K562 (cell line): ENCODE data around the gene MAB21L2. TPM values are rescaled to one million over a fixed set of nuclear protein-coding genes. Genes with fewer than 3 reads are reported as not detected.

Experiments
- ATAC-seq: fragments of 200-7000 bp; cut with Tn5 transposase; 3 replicates; pipeline ENCODE4 v1.9.1; 2020; ENCODE audit warnings: moderate library complexity
- BruUV-seq: library from RNA; stranded (reverse); fragments of 400-500 nt; replicated peaks from 2 replicates; lab custom pipeline; 2021; lab: Mats Ljungman, UMichigan
- CTCF ChIA-PET: fragments of 300-600 bp; formaldehyde crosslinking; extraction: SDS; loops from one replicate; lab custom pipeline; 2021; ENCODE audit warnings: low intra/inter-chr PET ratio; lab: Yijun Ruan, JAX
- POLR2A ChIA-PET: fragments of 300-600, 350-650 bp; sonication (Branson Sonifier 250); formaldehyde crosslinking; extraction: SDS; loops from one replicate; lab custom pipeline; 2021; ENCODE audit warnings: antibody characterized with exemption, inconsistent platforms; lab: Yijun Ruan, JAX
- DNase-seq, 4 experiments: peaks; one replicate each; pipeline versions ENCODE4 v3.0.0 to v3.0.0-alpha.2; 2011 to 2018; ENCODE audit warnings: low spot score in 3 of 4, mixed read lengths in 3 of 4; ENCODE audit errors: extremely low read depth in 1 of 4
- FAIRE-seq: peaks from 2 replicates; lab custom pipeline; 2011; peaks lifted over from hg19 to GRCh38; lab: Jason Lieb, UNC
- H2AFZ ChIP-seq: 2 replicates; pipeline ENCODE4 v1.6.0; 2011; ENCODE audit warnings: low read depth, low read length, control low read depth, inconsistent platforms
- H3K27ac ChIP-seq: fragments of 200-600 bp; 3 replicates; pipeline ENCODE4 v1.8.0; 2011; ENCODE audit warnings: low read depth, mild to moderate bottlenecking, control low read depth, inconsistent platforms, low read length, moderate library complexity, mixed read lengths; ENCODE audit errors: extremely low read depth
- H3K27me3 ChIP-seq, 2 experiments: fragments of 300-600 bp in 1 of 2; 2 replicates in 1 of 2; 3 replicates in 1 of 2; pipeline versions ENCODE4 v1.6.0 to v1.8.0; 2011; ENCODE audit warnings: inconsistent platforms in 2 of 2, low read length in 2 of 2, mild to moderate bottlenecking in 1 of 2, mixed read lengths in 1 of 2, moderate library complexity in 1 of 2; ENCODE audit not compliant: control insufficient read depth in 2 of 2, insufficient read depth in 2 of 2
- H3K36me3 ChIP-seq: fragments of 300-600 bp; 3 replicates; pipeline ENCODE4 v1.8.0; 2011; ENCODE audit warnings: mild to moderate bottlenecking, low read length, inconsistent platforms; ENCODE audit not compliant: control insufficient read depth, insufficient read depth
- H3K4me1 ChIP-seq, 2 experiments: fragments of 200-600 bp in 1 of 2; replicated peaks in 1 of 2; 2 replicates in 1 of 2; 3 replicates in 1 of 2; pipeline versions ENCODE4 v1.5.1 to v1.8.0; 2011; ENCODE audit warnings: inconsistent platforms in 2 of 2, low read length in 2 of 2, mild to moderate bottlenecking in 1 of 2, mixed read lengths in 1 of 2, moderate library complexity in 1 of 2; ENCODE audit not compliant: control insufficient read depth in 2 of 2, insufficient read depth in 2 of 2
- H3K4me2 ChIP-seq: 2 replicates; pipeline ENCODE4 v1.6.1; 2011; ENCODE audit warnings: low read length, control low read depth, inconsistent platforms, mixed read lengths; ENCODE audit not compliant: insufficient read depth
- H3K4me3 ChIP-seq: fragments of 200-600 bp; sonication (generic), shearing (Covaris generic); 2 replicates; pipeline ENCODE4 v1.5.1; 2016; ENCODE audit warnings: control low read depth, inconsistent platforms
- H3K79me2 ChIP-seq: fragments of 200-600 bp; 3 replicates; pipeline ENCODE4 v1.8.0; 2011; ENCODE audit warnings: low read length, inconsistent platforms; ENCODE audit not compliant: control insufficient read depth, insufficient read depth
- H3K9ac ChIP-seq, 2 experiments: 2 replicates each; pipeline versions ENCODE4 v1.6.0 to v1.6.1; 2011; ENCODE audit warnings: low read depth in 2 of 2, low read length in 2 of 2, control low read depth in 1 of 2, inconsistent platforms in 1 of 2, mild to moderate bottlenecking in 1 of 2, mixed read lengths in 1 of 2; ENCODE audit not compliant: insufficient read depth in 1 of 2
- H3K9me1 ChIP-seq: one replicate; pipeline ENCODE4 v1.6.0; 2011; ENCODE audit warnings: inconsistent platforms, mild to moderate bottlenecking, low read length, moderate library complexity; ENCODE audit not compliant: control insufficient read depth, insufficient read depth
- H3K9me3 ChIP-seq: replicated peaks from 2 replicates; pipeline ENCODE4 v1.5.1; 2011; ENCODE audit warnings: low read depth, low read length, inconsistent platforms; ENCODE audit not compliant: control insufficient read depth, insufficient read depth
- H4K20me1 ChIP-seq: replicated peaks from 2 replicates; pipeline ENCODE4 v1.6.1; 2011; ENCODE audit warnings: low read length, inconsistent platforms, mixed read lengths; ENCODE audit not compliant: control insufficient read depth, insufficient read depth
- CBX5 ChIP-seq: IDR thresholded peaks from 2 replicates; pipeline ENCODE4 v1.6.1; 2014; ENCODE audit warnings: low read depth, borderline replicate concordance
- CSDE1 ChIP-seq, 2 experiments: fragments of 450-650 bp; IDR thresholded peaks; 2 replicates each; pipeline ENCODE4 v1.6.1; 2016; ENCODE audit warnings: mild to moderate bottlenecking in 1 of 2
- EP400 ChIP-seq: fragments of 450-650 bp; IDR thresholded peaks from 2 replicates; pipeline ENCODE4 v1.6.1; 2017; ENCODE audit warnings: antibody characterized with exemption, mild to moderate bottlenecking, moderate library complexity
- FOXP4 ChIP-seq: sonication (generic); formaldehyde crosslinking; IDR thresholded peaks from 2 replicates; pipeline ENCODE4 v1.8.0; 2022; ENCODE audit warnings: mild to moderate bottlenecking, missing genetic modification reagents, borderline replicate concordance
- MTA2 ChIP-seq: fragments of 450-650 bp; IDR thresholded peaks from 2 replicates; pipeline ENCODE4 v1.6.1; 2016; ENCODE audit warnings: low read depth
- NEUROD1 ChIP-seq: fragments of 150-350 bp; IDR thresholded peaks from 2 replicates; pipeline ENCODE4 v1.6.1; 2014; ENCODE audit warnings: borderline replicate concordance, low read length, low read depth; ENCODE audit not compliant: partially characterized antibody
- NR2C2 ChIP-seq, 2 experiments: fragments of 200-800 bp in 1 of 2; sonication (Bioruptor generic) in 1 of 2; sonication (generic) in 1 of 2; formaldehyde crosslinking in 1 of 2; IDR thresholded peaks; 2 replicates each; pipeline versions ENCODE4 v1.6.1 to v1.8.0; 2016 to 2022; ENCODE audit warnings: mild to moderate bottlenecking in 1 of 2, missing compliant biosample characterization in 1 of 2, missing genetic modification characterization in 1 of 2, missing genetic modification reagents in 1 of 2
- TEAD1 ChIP-seq, 2 experiments: fragments of 450-650 bp in 1 of 2; sonication (generic) in 1 of 2; formaldehyde crosslinking; IDR thresholded peaks; 2 replicates each; pipeline versions ENCODE4 v1.4.0 to v1.8.0; 2020 to 2022; ENCODE audit warnings: mild to moderate bottlenecking in 2 of 2, missing genetic modification reagents in 1 of 2
- ZNF354B ChIP-seq: fragments of 250-450 bp; sonication (Bioruptor Pico); IDR thresholded peaks from 2 replicates; pipeline ENCODE4 v1.4.0; 2020
- WGBS: fragments of 100-300 bp; shearing (Covaris generic); methylation state at CpG from one replicate; pipeline ENCODE4 v1.1.6; 2016; ENCODE audit warnings: low coverage, mixed read lengths; ENCODE audit not compliant: insufficient coverage; ENCODE audit errors: missing lambda C conversion rate; 5-methylcytosine and 5-hydroxymethylcytosine counted together
- in situ Hi-C: fragments of 300-500 bp; cut with MboI; formaldehyde crosslinking; loops from 4 replicates; pipeline ENCODE4 v1.15.0; 2018; ENCODE audit warnings: inconsistent platforms, mixed read lengths
- intact Hi-C: fragments of 100-400 bp; cut with micrococcal nuclease; formaldehyde crosslinking; loops from 2 replicates; pipeline ENCODE4 v1.14.2; 2022
- polyA plus RNA-seq, 8 experiments: library from polyadenylated mRNA; depleted of rRNA in 4 of 8; stranded (reverse) in 5 of 8; unstranded in 3 of 8; fragments of >200 nt; fragmentation: Nextera tagmentation in 2 of 8; fragmentation: Illumina TruSeq in 1 of 8; extraction: Ambion mirVana in 2 of 8; extraction: Trizol in 1 of 8; gene quantifications; 2 replicates each; pipeline versions ENCODE4 v1.2.1 to v1.2.3, GENCODE V29; 2011 to 2014; ENCODE audit warnings: inconsistent platforms in 1 of 8, missing spikeins in 1 of 8
- total RNA-seq, 7 experiments: library from RNA; depleted of rRNA in 6 of 7; stranded (reverse); fragments of >200 nt in 6 of 7; fragmentation: Illumina TruSeq in 2 of 7; extraction: Trizol in 2 of 7; gene quantifications; 2 replicates each; pipeline versions ENCODE4 v1.2.1 to v1.2.3, GENCODE V29; 2011 to 2021; ENCODE audit warnings: low replicate concordance in 1 of 7
- TF ChIP-seq, protein P1 (sequence below): fragments of 250-450 bp; sonication (Bioruptor Pico); IDR thresholded peaks from 2 replicates; pipeline ENCODE4 v1.6.1; 2021; ENCODE audit warnings: mild to moderate bottlenecking
- TF ChIP-seq, protein P2 (sequence below), 2 experiments: fragments of 450-650 bp in 1 of 2; sonication (generic) in 1 of 2; formaldehyde crosslinking in 1 of 2; IDR thresholded peaks in 1 of 2; conservative IDR thresholded peaks in 1 of 2; 2 replicates each; pipeline versions ENCODE4 v1.6.1 to v1.8.1; 2016 to 2023; ENCODE audit warnings: mild to moderate bottlenecking in 2 of 2, moderate library complexity in 2 of 2, inconsistent platforms in 1 of 2, missing genetic modification reagents in 1 of 2

MAB21L2 gene
- total and polyA plus RNA-seq, 9 of the 15 experiments (the other 6 are each of a cell fraction or from before 2014, with no cell fraction given), result not detected

DNA sequence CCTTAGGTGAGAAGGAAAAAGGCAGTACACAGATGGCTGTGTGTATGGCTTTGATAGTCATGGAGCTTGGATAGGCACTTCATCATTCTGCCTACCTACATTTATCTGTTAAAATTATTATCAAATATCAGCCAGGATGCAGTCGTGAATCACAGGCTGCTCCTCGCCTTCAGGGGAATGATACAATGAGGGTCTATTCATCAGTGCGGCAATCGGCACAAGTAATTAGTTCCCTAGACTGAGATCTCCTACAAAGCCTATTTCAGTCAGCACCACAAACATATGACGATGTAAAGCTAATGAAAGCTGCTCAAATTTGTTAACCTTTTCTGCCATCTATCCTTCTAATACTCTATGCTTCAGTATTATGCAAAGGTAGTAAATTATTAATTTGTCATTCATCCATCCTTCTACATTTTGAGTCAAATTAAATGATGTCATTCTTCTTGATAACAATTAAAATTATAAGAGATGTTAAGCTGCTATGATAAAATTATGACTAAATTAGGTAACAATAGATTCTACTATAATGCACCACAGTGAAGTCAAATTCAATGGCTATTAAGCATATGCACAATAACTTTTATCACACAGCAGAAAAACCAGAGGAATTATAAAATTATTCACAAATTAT lies 19.0 kb downstream of the MAB21L2 start:
- WGBS, result 86% methylated on average over 5 of the region's 5 CpGs
- intact Hi-C loops, result loop anchor here (10.0 kb wide), 1 partner anchor 264 kb away; no protein-coding TSS in a partner anchor

DNA sequence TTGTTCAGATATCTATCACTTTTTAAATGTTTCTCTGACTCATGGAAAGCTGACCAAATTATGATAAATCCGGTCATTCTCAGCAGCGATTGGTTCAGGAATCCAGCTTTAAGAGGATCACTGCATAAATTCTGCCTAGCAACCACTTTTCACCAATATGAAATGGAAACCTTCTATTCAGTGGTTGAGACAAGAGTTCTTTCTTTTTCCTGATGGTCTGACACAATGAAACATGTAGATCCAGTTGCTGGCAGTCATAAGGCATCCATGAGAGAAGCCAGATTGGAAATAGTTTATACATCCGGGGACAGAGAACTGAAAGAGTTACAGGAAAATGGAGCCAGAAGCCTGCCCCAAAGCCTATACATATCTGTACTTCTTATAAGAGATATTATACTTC lies 27.2 kb downstream of the MAB21L2 start:
- no peak overlapping the region for H3K4me2 ChIP-seq
- ChIA-PET POLR2A (interaction anchor here (1.3 kb wide), 1 partner anchor 17 kb away, joined by 5 read pairs; no protein-coding TSS in a partner anchor), CTCF (no interaction called here)
- H4K20me1 ChIP-seq, result no peaks in the 10 kb centered on the region
- H3K36me3 ChIP-seq, result no peaks in the 10 kb centered on the region
- FAIRE-seq, result no peak
- no peaks in the 10 kb centered on the region for H3K9me1 ChIP-seq
- H3K27ac ChIP-seq, result no peak overlapping the region
- in situ Hi-C loops, result no loop called here
- WGBS, result 91% methylated on average over 3 of the region's 3 CpGs
- no peaks in the 10 kb centered on the region for H3K79me2 ChIP-seq
- no peak overlapping the region for H2AFZ ChIP-seq
- no peaks in the 10 kb centered on the region for H3K27me3 ChIP-seq
- H3K4me3 ChIP-seq, result no peak overlapping the region
- H3K4me1 ChIP-seq, result no peaks in the 10 kb centered on the region
- intact Hi-C loops, result loop anchor here (10.0 kb wide), 1 partner anchor 256 kb away; no protein-coding TSS in a partner anchor
- no peak overlapping the region for H3K9ac ChIP-seq
- no peaks in the 10 kb centered on the region for H3K9me3 ChIP-seq
- no TSS peak for BruUV-seq
- DNase-seq, result no peak
- ATAC-seq, result no peak
- TF ChIP-seq NR2C2 (CRISPR knock-in tag; IDR thresholded peaks at IDR 0.05) (no peak), NR2C2 (tag; IDR thresholded peaks at IDR 0.05) (no peak), CBX5 (no peak), CSDE1 (IDR thresholded peaks at IDR 0.05) (no peak), TEAD1 (CRISPR knock-in tag; IDR thresholded peaks at IDR 0.05) (no peak), EP400 (no peak), FOXP4 (CRISPR knock-in tag) (no peak), NEUROD1 (no peak), MTA2 (no peak)
- TF ChIP-seq, protein P1, sequence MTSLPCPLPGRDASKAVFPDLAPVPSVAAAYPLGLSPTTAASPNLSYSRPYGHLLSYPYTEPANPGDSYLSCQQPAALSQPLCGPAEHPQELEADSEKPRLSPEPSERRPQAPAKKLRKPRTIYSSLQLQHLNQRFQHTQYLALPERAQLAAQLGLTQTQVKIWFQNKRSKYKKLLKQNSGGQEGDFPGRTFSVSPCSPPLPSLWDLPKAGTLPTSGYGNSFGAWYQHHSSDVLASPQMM (CRISPR knock-in tag), result no peak

More for the DNA sequence above, 19.0 kb downstream of the MAB21L2 start:
- Histone ChIP-seq H3K79me2 (no peaks in the 10 kb centered on the region), H3K9ac (no peak overlapping the region), H3K36me3 (peaks cover 11% of the 10 kb centered on the region; the same call in 2 of the 3 replicates), H3K9me3 (no peaks in the 10 kb centered on the region), H3K4me1 (no peaks in the 10 kb centered on the region), H3K9me1 (no peaks in the 10 kb centered on the region), H3K4me2 (no peak overlapping the region), H4K20me1 (no peaks in the 10 kb centered on the region), H3K27me3 (no peaks in the 10 kb centered on the region), H3K27ac (no peak overlapping the region), H2AFZ (no peak overlapping the region), H3K4me3 (no peak overlapping the region)
- DNase-seq, result no peak
- no TSS peak for BruUV-seq
- no peak for ATAC-seq
- ChIA-PET POLR2A (interaction anchor here (0.6 kb wide), 1 partner anchor 17 kb away, joined by 3 read pairs; no protein-coding TSS in a partner anchor), CTCF (no interaction called here)
- TF ChIP-seq, protein P2, sequence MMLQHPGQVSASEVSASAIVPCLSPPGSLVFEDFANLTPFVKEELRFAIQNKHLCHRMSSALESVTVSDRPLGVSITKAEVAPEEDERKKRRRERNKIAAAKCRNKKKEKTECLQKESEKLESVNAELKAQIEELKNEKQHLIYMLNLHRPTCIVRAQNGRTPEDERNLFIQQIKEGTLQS (IDR thresholded peaks at IDR 0.05), result peak; percentile 36; the same call in 1 of the 2 replicates
- TF ChIP-seq, protein P2 (CRISPR knock-in tag; conservative IDR thresholded peaks at IDR 0.05), result no peak
- TF ChIP-seq ZNF354B (CRISPR knock-in tag), result no peak
- in situ Hi-C loops, result no loop called here
- no peak for FAIRE-seq
